Tibial nerve (tissue), 3 donors: ENCODE results near the gene MROH7.

ENCODE experiments used
- POLR2A ChIP-seq, 2 donors: fragments of 450-650 bp; IDR thresholded peaks; one replicate each; pipeline ENCODE4 v1.6.1; 2017; ENCODE audit warnings: antibody characterized with exemption in 2 of 2, mild to moderate bottlenecking in 2 of 2, moderate library complexity in 2 of 2
- TF ChIP-seq, protein P1 (sequence below), 5 experiments: fragments of 200-600 bp in 3 of 5; fragments of 450-650 bp in 2 of 5; sonication (generic) in 3 of 5; IDR thresholded peaks; one replicate each; pipeline ENCODE4 v1.5.1; 2016 to 2019; ENCODE audit warnings: antibody characterized with exemption in 5 of 5, mild to moderate bottlenecking in 3 of 5, moderate library complexity in 2 of 5

DNA sequence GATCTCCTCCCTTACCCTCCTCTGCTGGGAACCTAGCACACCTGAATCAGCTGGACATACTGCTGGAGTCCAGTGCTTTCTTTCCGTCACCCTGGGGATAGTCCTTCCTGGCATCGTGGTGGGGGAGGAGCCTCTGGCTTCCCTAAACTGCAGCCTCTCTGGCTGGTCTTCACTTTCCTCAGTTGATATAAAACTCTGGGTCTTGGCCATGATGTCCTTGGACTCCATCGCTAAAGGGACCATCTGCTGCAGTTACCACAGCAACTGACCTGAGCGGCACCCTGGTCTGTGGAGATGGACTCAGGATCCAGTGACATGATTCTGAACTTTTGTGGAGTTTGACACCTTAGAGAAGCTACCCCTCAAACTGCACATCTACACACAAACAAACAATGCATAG lies 99.9 kb downstream of the MROH7 start:
- TF ChIP-seq, protein P1, sequence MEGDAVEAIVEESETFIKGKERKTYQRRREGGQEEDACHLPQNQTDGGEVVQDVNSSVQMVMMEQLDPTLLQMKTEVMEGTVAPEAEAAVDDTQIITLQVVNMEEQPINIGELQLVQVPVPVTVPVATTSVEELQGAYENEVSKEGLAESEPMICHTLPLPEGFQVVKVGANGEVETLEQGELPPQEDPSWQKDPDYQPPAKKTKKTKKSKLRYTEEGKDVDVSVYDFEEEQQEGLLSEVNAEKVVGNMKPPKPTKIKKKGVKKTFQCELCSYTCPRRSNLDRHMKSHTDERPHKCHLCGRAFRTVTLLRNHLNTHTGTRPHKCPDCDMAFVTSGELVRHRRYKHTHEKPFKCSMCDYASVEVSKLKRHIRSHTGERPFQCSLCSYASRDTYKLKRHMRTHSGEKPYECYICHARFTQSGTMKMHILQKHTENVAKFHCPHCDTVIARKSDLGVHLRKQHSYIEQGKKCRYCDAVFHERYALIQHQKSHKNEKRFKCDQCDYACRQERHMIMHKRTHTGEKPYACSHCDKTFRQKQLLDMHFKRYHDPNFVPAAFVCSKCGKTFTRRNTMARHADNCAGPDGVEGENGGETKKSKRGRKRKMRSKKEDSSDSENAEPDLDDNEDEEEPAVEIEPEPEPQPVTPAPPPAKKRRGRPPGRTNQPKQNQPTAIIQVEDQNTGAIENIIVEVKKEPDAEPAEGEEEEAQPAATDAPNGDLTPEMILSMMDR (IDR thresholded peaks at IDR 0.05): no peak
- no peak for TF ChIP-seq POLR2A (IDR thresholded peaks at IDR 0.05)
